ENCODE results near the gene CDH24.

Gene CDH24

DNA sequence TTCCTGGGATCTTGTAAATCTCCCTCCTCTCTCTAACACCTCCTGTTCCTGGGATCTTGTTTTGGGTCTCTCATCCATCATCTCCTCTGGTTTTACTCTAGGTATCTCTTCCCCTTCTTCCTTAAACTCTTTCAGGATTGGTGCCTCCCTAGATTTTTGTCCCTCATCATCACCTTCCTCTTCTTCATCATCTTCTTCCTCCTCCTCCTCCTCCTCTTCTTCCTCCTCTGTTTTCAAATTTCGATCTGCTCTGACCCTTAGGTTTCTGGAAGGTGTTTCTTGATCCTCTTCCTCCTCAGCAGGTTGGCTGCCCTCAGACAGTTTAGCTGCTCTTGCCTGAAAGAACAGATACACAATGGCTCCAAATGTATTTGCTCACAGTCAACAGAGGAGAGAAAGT is 23.2 kb upstream of the CDH24 start:
- H3K4me1 ChIP-seq, result no peaks in the 10 kb centered on the region
- no peak for DNase-seq
- no peaks in the 10 kb centered on the region for H3K9me3 ChIP-seq
- H3K4me3 ChIP-seq (ENCODE audit: low read depth, low read length), result no peak overlapping the region
- H3K36me3 ChIP-seq, result peaks cover 90% of the 10 kb centered on the region
- H3K27me3 ChIP-seq, result no peaks in the 10 kb centered on the region
- TF ChIP-seq CTCF (IDR thresholded peaks at IDR 0.05; ENCODE audit: low read depth, low read length), result no peak

GRCh38 chr14:23079716-23080115 is 22.4 kb upstream of the CDH24 start:
- Histone ChIP-seq H3K4me1 (no peaks in the 10 kb centered on the region), H3K9me3 (no peaks in the 10 kb centered on the region), H3K27me3 (no peaks in the 10 kb centered on the region), H3K4me3 (ENCODE audit: low read depth, low read length) (no peak overlapping the region), H3K36me3 (peaks cover 86% of the 10 kb centered on the region)
- TF ChIP-seq CTCF (IDR thresholded peaks at IDR 0.05; ENCODE audit: low read depth, low read length), result no peak
- no peak for DNase-seq

GRCh38 chr14:23078692-23079116 is 21.4 kb upstream of the CDH24 start:
- H3K4me3 ChIP-seq (ENCODE audit: low read depth, low read length), result no peak overlapping the region
- H3K4me1 ChIP-seq, result no peaks in the 10 kb centered on the region
- DNase-seq, result no peak
- no peak for TF ChIP-seq CTCF (IDR thresholded peaks at IDR 0.05; ENCODE audit: low read depth, low read length)
- H3K9me3 ChIP-seq, result no peaks in the 10 kb centered on the region
- no peaks in the 10 kb centered on the region for H3K27me3 ChIP-seq
- peaks cover 84% of the 10 kb centered on the region for H3K36me3 ChIP-seq

GRCh38 chr14:23077962-23078361 is 20.6 kb upstream of the CDH24 start:
- H3K4me3 ChIP-seq (ENCODE audit: low read depth, low read length), result no peak overlapping the region

GRCh38 chr14:23076785-23077408 is 19.6 kb upstream of the CDH24 start:
- peak; percentile 44 for DNase-seq
- TF ChIP-seq CTCF (IDR thresholded peaks at IDR 0.05; ENCODE audit: low read depth, low read length), result peak; percentile 80
- Histone ChIP-seq H3K27me3 (no peaks in the 10 kb centered on the region), H3K36me3 (peaks cover 86% of the 10 kb centered on the region), H3K9me3 (no peaks in the 10 kb centered on the region), H3K4me1 (peaks cover 10% of the 10 kb centered on the region), H3K4me3 (ENCODE audit: low read depth, low read length) (no peak overlapping the region)

More at GRCh38 chr14:23077962-23078361, 20.6 kb upstream of the CDH24 start:
- no peaks in the 10 kb centered on the region for H3K9me3 ChIP-seq
- H3K27me3 ChIP-seq, result no peaks in the 10 kb centered on the region
- peaks cover 83% of the 10 kb centered on the region for H3K36me3 ChIP-seq
- TF ChIP-seq CTCF (IDR thresholded peaks at IDR 0.05; ENCODE audit: low read depth, low read length), result no peak
- no peaks in the 10 kb centered on the region for H3K4me1 ChIP-seq
- no peak for DNase-seq

- peaks cover 66% of the 10 kb centered on the region for H3K36me3 ChIP-seq
- H3K4me1 ChIP-seq, result peaks cover 14% of the 10 kb centered on the region
- no peak for DNase-seq
Observed at GRCh38 chr14:23074906-23075305, 17.6 kb upstream of the CDH24 start.

More at GRCh38 chr14:23074906-23075305, 17.6 kb upstream of the CDH24 start:
- Histone ChIP-seq H3K4me3 (ENCODE audit: low read depth, low read length) (no peak overlapping the region), H3K9me3 (no peaks in the 10 kb centered on the region), H3K27me3 (no peaks in the 10 kb centered on the region)
- no peak for TF ChIP-seq CTCF (IDR thresholded peaks at IDR 0.05; ENCODE audit: low read depth, low read length)

All from BE2C (cell line).